Sigmoid colon (tissue), 4 donors: ENCODE results near the gene MPPED1.

Experiments
- CTCF ChIP-seq, 4 experiments: fragments of 450-650 bp in 3 of 4; fragments of 200-600 bp in 1 of 4; IDR thresholded peaks; one replicate each; pipeline ENCODE4 v1.5.1; 2016 to 2019; ENCODE audit warnings: antibody characterized with exemption in 4 of 4, mild to moderate bottlenecking in 3 of 4, moderate library complexity in 2 of 4
- EP300 ChIP-seq, 4 donors: sonication (generic); formaldehyde crosslinking; IDR thresholded peaks; one replicate each; pipeline ENCODE4 v1.6.1; 2017; ENCODE audit warnings: antibody characterized with exemption in 4 of 4
- POLR2A ChIP-seq, 2 donors: fragments of 450-650 bp; IDR thresholded peaks; one replicate each; pipeline ENCODE4 v1.6.1; 2016; ENCODE audit warnings: antibody characterized with exemption in 2 of 2, mild to moderate bottlenecking in 2 of 2, moderate library complexity in 2 of 2

- TF ChIP-seq CTCF (IDR thresholded peaks at IDR 0.05): no peak
- no peak for TF ChIP-seq EP300 (IDR thresholded peaks at IDR 0.05)
- TF ChIP-seq POLR2A (IDR thresholded peaks at IDR 0.05): no peak
Observed at GRCh38 chr22:43554259-43554636, 142.4 kb downstream of the MPPED1 start.
